ENCODE results near the gene RUNX1.
A peak's percentile ranks its signal among the peaks of the same experiment; 100 is the strongest.

Gene RUNX1

GRCh38 chr21:34845521-34846451, 203.3 kb downstream of the RUNX1 start:
- DNase-seq (ENCODE audit: low spot score) = no peak
- H3K4me1 ChIP-seq (ENCODE audit: insufficient read depth, poor library complexity, severe bottlenecking) = peaks cover 41% of the 10 kb centered on the region

GRCh38 chr21:34844924-34845238, 204.2 kb downstream of the RUNX1 start:
- H3K27me3 ChIP-seq (ENCODE audit: insufficient read depth, poor library complexity, severe bottlenecking) = no peaks in the 10 kb centered on the region
- H3K4me1 ChIP-seq (ENCODE audit: insufficient read depth, poor library complexity, severe bottlenecking) = peaks cover 41% of the 10 kb centered on the region
- ATAC-seq (ENCODE audit: low read depth) (no peak), DNase-seq (ENCODE audit: low spot score) (no peak)
- peaks cover 71% of the 10 kb centered on the region for H3K36me3 ChIP-seq (ENCODE audit: low read depth)
- peak overlapping the region; percentile 95 for H3K27ac ChIP-seq (ENCODE audit: poor library complexity, severe bottlenecking)
- no peak for TF ChIP-seq CTCF (IDR thresholded peaks at IDR 0.05; ENCODE audit: poor library complexity, severe bottlenecking)
- no peak overlapping the region for H3K4me3 ChIP-seq (ENCODE audit: severe bottlenecking)
- H3K9me3 ChIP-seq (ENCODE audit: severe bottlenecking) = no peaks in the 10 kb centered on the region

More at GRCh38 chr21:34845521-34846451, 203.3 kb downstream of the RUNX1 start:
- Histone ChIP-seq H3K27ac (ENCODE audit: poor library complexity, severe bottlenecking) (peak overlapping the region; percentile 95), H3K36me3 (ENCODE audit: low read depth) (peaks cover 69% of the 10 kb centered on the region), H3K27me3 (ENCODE audit: insufficient read depth, poor library complexity, severe bottlenecking) (no peaks in the 10 kb centered on the region), H3K9me3 (ENCODE audit: severe bottlenecking) (no peaks in the 10 kb centered on the region), H3K4me3 (ENCODE audit: severe bottlenecking) (no peak overlapping the region)
- no peak for TF ChIP-seq CTCF (IDR thresholded peaks at IDR 0.05; ENCODE audit: poor library complexity, severe bottlenecking)
- peak; percentile 83 for ATAC-seq (ENCODE audit: low read depth)

- no peak for DNase-seq (ENCODE audit: low spot score)
- Histone ChIP-seq H3K4me3 (ENCODE audit: severe bottlenecking) (no peak overlapping the region), H3K27ac (ENCODE audit: poor library complexity, severe bottlenecking) (peak overlapping the region; percentile 95), H3K27me3 (ENCODE audit: insufficient read depth, poor library complexity, severe bottlenecking) (no peaks in the 10 kb centered on the region), H3K36me3 (ENCODE audit: low read depth) (peaks cover 72% of the 10 kb centered on the region), H3K4me1 (ENCODE audit: insufficient read depth, poor library complexity, severe bottlenecking) (peaks cover 41% of the 10 kb centered on the region), H3K9me3 (ENCODE audit: severe bottlenecking) (no peaks in the 10 kb centered on the region)
- no peak for ATAC-seq (ENCODE audit: low read depth)
- TF ChIP-seq CTCF (IDR thresholded peaks at IDR 0.05; ENCODE audit: poor library complexity, severe bottlenecking) = no peak
Observed at GRCh38 chr21:34844013-34844923, 204.8 kb downstream of the RUNX1 start.

GRCh38 chr21:34843562-34843961, 205.5 kb downstream of the RUNX1 start:
- Histone ChIP-seq H3K4me1 (ENCODE audit: insufficient read depth, poor library complexity, severe bottlenecking) (peaks cover 44% of the 10 kb centered on the region), H3K36me3 (ENCODE audit: low read depth) (peaks cover 75% of the 10 kb centered on the region), H3K4me3 (ENCODE audit: severe bottlenecking) (no peak overlapping the region), H3K9me3 (ENCODE audit: severe bottlenecking) (no peaks in the 10 kb centered on the region), H3K27ac (ENCODE audit: poor library complexity, severe bottlenecking) (no peak overlapping the region), H3K27me3 (ENCODE audit: insufficient read depth, poor library complexity, severe bottlenecking) (no peaks in the 10 kb centered on the region)
- TF ChIP-seq CTCF (IDR thresholded peaks at IDR 0.05; ENCODE audit: poor library complexity, severe bottlenecking) = no peak
- no peak for DNase-seq (ENCODE audit: low spot score)
- no peak for ATAC-seq (ENCODE audit: low read depth)

Data from RWPE2 (cell line).